Fibroblast of upper back skin (primary cell): ENCODE measurements around the gene WDR73.
A peak's percentile ranks its signal among the peaks of the same experiment; 100 is the strongest.
"Not testable (repeated sequence)": the region's sequence is repeated elsewhere in the genome, so short reads cannot be mapped to it uniquely, and the experiment has no call there.

Experiments
- DNase-seq: peaks from one replicate; pipeline ENCODE4 v3.0.0-alpha.2; 2013

WDR73 gene

DNA sequence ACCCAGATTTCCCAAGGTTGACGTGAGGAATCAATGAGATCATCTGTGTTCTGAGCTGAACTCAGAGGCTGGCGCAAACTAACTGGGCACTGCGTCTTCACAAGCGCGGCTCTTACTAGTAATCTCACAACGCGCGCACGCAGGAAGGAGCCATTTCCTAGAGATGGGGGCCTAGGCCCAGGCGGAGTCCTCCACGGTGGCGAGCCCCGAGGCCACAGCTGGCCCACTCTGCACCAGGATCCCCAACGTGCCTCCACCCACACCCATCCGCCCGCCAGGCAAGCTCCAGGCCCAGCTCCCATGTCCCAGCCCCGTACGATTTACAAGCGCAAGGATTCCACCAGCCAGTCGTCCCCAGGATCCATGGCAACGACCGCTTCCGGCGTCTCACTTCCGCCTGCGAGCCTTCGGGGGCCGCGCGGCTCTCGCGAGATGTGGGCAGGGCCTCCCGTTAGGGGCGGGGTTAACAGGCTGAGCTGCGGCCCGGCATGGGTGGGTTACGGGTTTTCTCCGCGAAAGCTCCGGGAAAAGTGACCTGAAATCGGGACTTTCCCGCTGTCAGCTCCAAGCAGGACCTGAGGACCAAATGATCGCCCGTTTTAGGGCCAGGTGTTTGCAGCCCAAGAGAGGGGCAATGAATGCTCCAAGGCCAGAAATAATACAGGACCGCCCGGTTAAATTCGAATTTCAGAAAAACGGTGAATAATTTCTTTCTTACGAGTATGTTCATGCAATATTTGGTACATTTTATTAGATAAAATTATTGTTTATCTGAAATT is at the start of gene WDR73:
Gene WDR73, minus strand, starts transcription at position 374 of the 779 bp plus-strand sequence. Its CDS starts 9 bp downstream, at position 365.
- peak; percentile 94 for DNase-seq

DNA sequence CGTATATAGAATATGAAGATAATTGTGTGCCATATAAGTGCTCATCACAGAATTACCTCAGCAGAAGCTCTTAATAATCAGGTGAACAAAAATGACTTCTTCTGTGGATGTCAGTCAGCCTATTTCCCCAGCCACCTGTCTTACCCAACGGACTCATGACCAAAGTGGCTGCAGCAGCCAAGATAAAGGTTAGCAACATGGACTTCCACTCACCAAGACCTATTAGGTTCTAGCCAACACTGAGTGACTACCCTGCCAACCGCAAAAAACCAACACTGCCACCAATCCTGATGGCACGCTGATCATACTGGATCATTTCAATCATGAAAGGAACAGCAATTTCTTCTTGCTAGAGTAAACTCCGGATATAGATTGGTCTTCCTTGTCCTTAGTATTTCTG is 49.7 kb upstream of the WDR73 start:
- DNase-seq = no peak

GRCh38 chr15:84702961-84703482 is 48.9 kb upstream of the WDR73 start:
- DNase-seq = no peak

DNA sequence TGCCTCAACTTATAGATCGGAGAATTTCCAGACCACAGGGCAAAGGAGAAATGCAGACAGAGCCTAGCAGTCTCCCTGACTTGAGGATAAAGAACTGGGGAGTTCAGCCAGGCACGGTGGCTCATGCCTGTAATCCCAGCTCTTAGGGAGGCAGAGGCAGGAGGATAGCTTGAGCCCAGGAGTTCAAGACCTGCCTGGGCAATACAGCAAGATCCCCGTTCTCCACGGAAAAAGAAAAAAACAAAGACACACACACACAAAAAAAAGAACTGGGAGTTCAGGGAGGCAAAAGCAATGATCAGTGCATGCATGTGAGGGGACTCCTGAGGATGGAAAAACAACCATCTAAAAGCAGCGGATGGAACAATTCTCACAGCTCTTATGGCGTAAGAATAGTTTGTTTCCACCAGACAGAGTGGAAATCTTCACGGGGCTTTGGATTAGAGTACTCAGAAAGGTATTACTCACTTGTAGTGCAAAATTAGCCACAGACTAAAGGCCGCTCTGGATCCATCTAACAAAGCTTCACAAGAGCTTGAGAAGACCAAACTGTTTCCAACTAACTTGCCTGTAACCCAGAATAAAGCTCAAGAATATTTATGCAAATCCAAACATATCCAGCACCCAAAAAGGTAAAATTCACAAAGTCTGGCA is 45.6 kb upstream of the WDR73 start:
- no peak for DNase-seq

- DNase-seq = no peak
Measured at GRCh38 chr15:84697236-84697990, 43.3 kb upstream of the WDR73 start.

DNA sequence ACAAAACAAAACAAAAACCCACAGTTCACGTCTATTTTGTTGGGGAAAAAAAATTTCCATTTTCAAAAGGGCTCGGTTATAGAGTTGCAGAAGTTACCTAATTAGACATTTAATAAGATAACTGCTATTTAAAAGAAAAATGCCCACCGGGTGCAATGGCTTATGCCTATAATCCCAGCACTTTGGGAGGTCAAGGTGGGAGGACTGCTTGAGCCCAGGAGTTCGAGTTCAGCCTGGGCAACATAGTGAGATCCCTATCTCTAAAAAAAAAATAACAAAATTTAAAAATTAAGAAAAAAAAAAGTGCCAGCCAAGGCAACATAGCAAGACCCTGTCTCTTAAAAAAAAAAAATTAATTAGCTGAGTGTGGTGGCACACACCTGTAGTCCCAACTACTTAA is 42.7 kb upstream of the WDR73 start:
- DNase-seq = no peak

GRCh38 chr15:84690342-84690741 is 36.3 kb upstream of the WDR73 start:
- DNase-seq = no peak

GRCh38 chr15:84689858-84690257 is 35.8 kb upstream of the WDR73 start:
- DNase-seq = no peak

- not testable (repeated sequence) for DNase-seq
Measured at GRCh38 chr15:84686446-84686845, 32.4 kb upstream of the WDR73 start.

DNA sequence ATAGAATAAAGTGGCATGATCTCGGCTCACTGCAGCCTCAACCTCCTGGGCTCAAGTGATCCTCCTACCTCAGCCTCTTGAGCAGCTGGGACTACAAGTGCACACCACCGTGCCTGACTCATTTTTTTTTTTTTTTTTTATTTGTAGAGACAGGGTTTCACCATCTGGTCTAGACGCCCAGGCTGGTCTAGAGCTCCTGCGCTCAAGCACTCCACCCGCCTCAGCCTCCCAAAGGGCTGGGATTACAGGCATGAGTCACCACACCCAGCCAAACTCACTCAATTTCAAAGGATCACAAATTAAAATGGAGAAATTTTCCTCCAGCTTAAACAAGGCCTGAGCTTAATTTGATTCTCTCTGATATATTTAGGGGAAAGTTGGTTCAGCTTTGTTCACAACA is 31.2 kb upstream of the WDR73 start:
- peak; percentile 85 for DNase-seq

GRCh38 chr15:84684092-84684491 is 30.0 kb upstream of the WDR73 start:
- DNase-seq = peak; percentile 39

DNA sequence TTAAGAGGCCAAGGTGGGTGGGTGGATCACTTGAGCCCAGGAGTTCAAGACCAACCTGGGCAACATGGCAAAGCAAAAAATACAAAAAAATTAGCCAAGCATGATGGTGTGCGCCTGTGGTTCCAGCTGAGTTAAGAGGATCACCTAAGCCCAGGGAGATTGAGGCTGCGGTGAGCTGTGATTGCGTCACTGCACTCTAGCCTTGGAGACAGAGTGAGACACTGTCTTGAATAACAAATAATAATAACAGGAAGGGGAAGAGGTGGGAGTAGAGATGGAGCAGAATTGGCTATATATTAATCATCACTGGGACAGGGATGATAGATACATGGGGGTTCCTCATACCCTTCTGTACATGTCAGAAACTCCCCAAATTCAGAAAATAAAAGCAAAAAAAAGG is 27.7 kb upstream of the WDR73 start:
- DNase-seq = no peak

DNA sequence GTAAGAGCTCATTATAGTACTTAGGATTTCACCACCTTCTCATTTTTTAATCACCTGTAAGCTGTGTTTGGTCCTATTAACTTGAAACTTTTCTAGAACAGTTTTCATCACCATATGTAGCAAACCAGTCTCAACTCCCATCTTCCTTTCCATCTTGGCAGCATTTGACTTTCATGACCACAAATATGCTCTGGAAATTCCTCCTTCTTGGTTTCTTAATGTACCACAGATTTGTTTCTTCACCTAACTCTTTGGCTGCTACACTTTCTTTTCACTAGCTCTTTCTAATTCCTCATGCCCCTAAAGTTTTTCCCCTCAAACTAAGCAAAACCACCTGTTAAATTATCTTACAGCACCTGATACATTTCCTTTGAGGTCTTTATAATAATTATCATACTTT is 17.1 kb upstream of the WDR73 start:
- DNase-seq = peak; percentile 89

DNA sequence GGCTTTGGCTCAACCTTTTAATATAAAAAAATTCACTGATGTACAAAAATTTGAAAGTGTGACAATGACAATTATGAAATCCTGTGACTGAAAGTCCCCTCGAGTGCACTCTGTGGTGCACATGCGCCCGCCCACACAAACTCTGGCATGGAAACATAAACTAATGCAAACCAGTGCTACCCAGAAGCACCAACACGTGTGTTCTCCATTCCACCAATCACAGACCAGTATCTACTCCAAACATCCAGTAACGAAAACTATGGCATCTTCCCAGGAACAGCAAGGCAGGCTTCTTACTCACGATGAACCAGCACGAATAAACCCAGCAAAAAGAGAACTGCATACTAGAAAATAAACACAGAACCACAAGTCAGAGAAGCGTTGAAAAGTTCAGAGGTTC is 15.6 kb upstream of the WDR73 start:
- peak; percentile 38 for DNase-seq

DNA sequence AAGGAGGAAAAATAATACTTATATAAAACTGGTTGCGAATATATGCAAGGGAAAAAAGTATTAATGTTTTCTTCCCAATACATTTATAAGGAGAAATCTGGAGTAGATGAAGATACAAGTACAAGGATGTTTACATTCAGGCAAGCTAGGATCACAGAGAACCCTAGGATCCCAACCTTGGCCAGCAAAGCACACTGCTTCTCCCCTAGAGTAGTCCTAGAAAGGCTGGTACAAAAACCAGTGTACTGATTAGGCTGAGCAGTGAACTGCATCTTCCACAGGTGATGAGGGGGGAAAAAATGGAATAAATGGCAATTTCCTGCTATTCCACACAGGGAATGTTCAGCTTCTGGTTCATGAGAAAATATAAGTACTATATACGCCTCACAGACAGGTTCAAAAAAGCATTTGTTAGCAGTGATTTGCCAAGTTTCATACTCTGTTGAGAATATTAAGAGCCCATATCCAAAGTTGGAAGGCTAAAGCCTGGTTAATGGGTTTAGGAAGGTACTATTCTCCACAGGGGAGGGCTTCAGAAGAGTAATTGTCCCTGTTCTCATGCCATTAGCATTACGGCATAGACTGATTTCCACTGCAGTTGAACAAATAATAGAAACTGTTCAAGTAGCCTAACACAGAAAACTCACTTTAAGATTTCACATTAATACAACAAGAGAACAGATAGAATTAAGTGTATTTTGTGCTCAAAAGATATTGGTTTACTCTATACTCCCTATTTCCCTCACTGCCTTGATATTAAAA is 14.3 kb upstream of the WDR73 start:
- no peak for DNase-seq

DNA sequence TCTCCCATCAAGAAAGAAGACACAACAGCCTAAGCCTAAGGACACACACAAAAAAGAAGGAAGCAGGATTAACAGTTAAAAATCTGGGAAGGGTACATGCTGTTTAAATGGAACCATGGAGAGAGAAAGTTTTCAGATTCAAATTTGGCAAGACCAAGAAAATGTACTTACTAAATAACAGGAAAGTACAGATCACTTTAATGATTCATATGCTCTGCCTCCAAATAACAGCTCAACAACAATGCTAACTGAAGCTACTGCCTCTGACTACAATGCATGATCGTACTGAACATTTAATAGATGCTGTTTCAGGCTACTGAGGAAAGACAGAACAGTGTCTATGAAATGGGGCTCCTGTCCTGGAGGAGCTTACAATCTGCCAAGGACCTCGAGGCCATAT is 12.3 kb upstream of the WDR73 start:
- no peak for DNase-seq

GRCh38 chr15:84661001-84661400 is 6.9 kb upstream of the WDR73 start:
- DNase-seq = no peak

DNA sequence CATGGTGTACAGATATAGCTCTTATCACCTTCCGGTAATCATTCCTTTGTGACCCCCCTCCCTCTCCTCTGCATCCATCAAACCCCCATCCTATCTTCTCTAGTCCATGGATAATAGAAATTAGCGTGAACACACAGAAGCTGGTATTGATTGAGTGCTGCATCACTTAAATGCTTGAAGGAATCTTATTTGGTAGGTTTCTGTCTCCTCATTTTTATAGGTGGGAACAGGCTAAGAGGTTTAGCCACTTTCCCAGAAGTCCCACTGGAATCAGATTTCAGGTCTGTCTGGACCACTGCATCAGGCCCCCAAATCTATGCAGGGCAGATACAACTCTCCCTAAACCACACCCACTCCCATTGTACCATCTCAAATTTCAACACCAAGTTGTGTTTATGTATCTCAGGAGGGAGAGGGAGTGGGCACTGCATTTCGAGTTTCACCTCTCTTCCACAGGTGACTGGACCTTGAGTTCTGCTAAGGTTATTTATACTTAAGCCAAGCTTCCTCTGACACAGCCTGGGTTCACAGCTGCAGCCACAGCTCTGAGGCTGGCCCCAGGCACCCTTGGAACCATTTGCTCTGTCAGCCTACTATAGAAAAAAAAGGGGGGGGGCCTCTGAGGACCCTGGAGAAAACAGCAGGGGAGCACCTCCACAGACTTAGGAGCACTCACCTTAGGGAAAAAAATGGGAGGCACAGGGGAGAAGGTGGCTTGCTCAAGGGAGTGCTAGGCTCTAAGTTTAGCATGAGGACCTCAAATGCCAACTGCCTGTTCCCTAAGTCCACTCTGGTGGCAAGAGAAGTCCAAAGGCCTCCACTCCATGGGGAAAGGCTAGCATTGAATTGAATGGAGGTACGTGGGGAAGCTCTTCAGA is 6.1 kb upstream of the WDR73 start:
- no peak for DNase-seq

DNA sequence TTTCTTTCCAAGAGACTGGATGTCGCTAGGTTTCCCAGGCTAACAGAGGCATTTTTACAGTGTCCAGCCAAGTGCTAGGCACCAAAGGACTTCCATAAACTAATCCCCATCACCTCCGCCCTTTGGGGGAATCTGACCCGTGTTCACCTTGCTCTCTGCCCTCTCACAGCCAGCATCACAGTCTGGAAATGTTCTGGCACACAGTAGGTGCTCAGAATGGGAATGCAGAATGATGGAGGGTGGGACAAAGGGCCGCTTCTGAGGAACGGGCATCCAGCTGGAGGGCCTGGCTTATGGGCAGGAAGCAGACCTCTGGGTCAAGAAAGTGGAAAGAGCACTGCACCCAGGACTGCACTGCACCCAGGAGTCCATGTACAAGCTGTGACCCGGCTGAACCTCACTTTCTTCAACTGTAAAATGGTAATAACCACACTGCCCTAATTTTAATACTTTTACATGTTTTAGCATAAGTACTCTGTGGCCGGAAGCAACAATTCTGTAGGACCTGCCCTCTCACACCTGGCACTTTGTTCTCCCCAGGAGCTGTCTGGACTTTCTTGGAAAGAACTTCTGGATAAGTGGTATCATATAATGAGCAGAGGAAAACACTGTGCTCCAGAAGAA is 4.8 kb upstream of the WDR73 start:
- no peak for DNase-seq

GRCh38 chr15:84658080-84658787 is 4.2 kb upstream of the WDR73 start, which contains the start of gene NMB:
NMB (minus strand) TSS chr15:84658199; CDS start chr15:84658152, 47 bp downstream.
- peak; percentile 69 for DNase-seq

- no peak for DNase-seq
Measured at GRCh38 chr15:84657748-84658079, 3.6 kb upstream of the WDR73 start.
